Left forelimb (tissue), 1 donor: ENCODE measurements around the gene BTBD9.

Experiments
- DNase-seq: peaks from one replicate; pipeline ENCODE4 v3.0.0-alpha.2; 2018; ENCODE audit warnings: low spot score

BTBD9 gene

DNA sequence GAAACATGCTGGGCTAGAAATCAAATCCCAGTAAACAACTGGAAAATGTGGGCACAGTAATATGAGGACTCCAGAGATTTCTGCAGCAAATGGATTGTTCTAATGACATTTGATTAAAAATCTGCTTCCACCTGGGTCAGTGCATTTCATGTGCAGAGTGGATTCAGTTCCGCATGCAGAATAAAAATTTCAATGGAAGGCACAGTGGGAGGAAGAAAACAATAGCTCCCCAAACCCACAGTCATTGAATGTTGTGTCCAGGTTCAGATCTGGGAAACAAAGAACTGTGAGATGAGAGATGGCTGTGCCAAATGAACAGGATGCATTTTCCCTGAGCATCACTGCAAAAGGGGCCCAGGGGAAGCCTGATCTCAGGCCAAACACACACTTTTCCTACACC, 403.1 kb downstream of the BTBD9 start:
- DNase-seq, result no peak

DNA sequence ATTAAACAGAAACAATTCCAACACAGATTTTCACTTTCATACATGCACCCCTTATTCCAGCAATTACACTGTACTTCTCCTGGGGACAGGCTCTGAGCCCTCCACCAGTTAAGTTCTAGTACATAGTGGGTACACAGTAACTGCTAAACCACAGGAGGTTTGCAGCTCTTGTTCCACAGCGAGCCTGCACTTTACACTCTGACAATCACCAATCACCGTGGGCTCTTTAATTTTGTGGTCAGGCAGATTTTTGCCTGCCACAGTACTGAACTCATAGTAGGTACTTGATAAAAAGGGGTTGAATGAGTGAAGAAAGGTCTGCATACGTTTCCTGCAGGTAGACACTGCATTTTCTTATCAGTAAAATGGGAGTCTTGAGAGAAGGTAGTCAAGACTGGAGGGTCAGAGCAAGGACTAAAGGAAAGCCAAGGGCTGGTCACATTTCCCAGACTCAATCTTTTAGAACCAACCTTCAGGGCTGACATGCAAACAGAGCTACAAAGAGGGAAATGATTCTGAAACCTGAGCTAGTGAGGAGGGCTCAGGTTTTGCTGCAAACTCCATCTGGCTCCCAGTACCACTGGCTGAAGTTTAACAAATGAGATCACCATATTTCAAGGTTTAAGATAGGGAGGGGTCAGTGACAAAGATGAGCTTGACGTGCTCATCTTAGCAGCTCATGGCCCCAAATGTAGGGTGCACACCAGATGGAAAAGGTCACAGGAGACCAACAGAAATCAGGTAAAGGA, 404.6 kb downstream of the BTBD9 start:
- DNase-seq, result no peak

DNA sequence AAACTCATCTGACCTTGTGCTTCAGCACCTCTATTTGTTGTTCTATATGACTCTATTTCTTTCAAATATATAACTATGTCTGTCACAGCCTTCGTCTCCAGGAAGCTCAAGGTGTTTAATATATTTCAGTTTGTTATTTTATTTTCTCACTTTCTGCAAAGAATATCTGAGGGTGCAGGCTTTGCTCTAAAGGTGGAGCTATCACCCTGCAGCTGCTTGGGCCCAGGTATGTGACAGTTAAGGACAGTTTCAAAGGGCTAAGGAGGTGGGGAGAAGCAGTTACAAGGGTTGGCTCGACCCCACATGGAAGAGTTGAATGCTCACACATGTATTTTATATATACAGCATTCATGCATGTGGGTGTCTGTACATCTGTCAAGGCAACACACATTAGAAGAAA, 405.6 kb downstream of the BTBD9 start:
- no peak for DNase-seq

DNA sequence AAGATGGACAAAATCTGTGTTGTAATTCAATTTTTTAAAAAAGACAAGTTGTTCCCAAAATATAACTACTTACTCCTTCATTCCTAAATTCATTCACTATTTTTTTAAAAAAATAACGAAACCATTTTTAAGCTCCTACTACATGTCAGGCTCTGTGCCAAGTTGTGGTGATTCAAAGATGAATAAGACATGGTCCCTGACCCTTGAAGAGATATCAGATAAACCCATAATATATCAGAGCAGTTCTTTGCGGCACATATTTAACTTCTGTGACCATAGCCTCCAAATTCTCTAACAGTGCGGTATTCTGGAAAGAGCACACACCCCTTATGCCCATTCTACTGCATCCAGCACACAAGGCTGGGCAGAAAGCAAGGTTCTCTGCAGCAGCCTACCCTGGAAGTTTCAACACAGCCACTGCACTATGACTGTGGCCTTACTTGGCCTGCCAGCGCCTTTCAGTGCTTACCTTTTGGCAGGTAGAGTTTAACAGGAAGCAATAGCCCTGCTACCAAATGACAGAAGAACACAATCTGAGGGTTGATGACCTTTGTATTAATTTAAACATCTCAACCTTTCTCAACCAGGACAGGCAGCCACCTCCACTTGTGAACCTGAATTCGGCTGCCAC, 406.5 kb downstream of the BTBD9 start:
- DNase-seq, result no peak

DNA sequence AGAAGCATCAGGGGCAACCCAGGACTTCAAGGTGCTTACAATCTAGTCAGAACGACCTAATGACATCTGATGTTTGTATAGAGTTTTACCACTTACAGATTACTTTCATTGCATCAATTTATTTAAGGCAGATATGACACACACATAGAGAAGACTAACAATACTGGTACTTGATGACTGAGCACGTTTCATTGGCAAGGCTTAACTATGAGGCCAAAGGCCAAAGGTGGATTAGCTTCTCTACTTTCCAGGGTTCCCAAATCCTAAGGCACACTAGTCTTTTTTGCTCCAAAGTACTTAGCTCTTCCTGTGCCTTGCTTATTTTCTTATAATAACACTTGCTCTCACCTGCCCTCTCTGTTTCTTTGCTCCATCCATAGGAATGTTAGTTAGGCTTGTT, 414.0 kb downstream of the BTBD9 start:
- no peak for DNase-seq

DNA sequence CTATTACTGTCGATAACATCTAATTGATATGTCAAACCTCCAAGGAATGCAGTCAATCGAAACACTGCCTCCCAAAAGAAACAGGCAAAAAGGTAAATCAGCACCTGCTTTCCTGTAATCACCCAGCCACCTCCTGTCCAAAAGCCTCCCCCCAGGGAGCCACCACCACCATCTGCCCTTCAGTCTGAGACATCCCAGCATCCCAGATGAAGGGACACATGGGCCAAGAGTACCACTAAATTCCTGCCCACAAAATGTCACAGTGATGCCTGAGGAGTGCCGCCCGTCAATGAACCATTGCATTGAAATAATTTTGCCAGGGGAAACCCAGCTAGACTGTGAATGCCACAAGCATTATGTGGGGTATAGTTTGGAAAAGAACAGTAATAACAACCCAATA, 418.5 kb downstream of the BTBD9 start:
- no peak for DNase-seq

DNA sequence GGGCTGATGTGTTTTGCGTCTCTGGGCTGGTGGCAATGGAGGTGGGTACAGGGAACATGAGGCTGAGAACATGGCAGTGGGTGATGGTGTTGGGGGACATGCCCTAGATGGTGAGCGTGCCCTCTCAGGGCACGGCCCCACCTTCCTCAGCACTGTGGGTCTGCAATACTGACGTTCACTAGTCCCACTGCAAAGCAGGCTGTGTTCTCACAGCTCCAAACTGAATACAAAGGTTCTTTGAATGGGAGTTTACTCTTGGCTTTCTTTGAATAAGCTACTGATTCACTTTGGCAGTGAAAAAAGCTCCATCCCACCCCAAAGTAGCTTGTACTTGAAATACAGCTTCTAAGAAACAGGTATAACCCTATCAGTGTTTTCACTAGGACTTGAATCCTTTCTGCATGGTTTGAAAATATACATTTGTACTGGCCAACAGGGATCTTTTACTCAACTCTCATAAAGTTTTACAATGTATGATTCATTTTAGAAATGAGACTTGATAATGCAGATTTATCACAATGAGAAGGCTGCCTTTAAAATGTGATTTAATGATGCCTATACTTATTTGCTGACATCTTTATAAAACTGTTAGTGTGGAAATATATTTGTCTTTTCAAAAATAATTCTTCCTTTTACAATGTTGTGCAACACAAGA, 419.5 kb downstream of the BTBD9 start:
- no peak for DNase-seq

DNA sequence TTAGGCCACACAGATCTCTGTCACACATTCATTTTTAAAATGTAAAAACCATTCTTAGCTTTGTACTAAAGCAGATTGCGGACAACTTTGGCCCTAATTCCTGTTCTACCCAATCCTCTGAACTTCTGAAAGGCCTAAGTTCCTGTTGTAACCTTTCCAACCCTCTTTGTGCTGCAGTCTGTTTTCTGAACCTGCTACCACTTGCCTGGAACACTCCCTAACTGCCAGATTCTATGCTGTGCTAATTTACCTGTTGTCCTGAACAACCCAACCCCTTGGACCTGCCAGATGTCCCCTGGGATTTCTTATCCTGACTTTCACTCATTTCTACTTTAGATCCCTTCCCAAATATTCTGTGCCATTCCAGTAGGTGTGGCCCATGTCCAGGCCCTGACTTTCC, 421.5 kb downstream of the BTBD9 start:
- no peak for DNase-seq

DNA sequence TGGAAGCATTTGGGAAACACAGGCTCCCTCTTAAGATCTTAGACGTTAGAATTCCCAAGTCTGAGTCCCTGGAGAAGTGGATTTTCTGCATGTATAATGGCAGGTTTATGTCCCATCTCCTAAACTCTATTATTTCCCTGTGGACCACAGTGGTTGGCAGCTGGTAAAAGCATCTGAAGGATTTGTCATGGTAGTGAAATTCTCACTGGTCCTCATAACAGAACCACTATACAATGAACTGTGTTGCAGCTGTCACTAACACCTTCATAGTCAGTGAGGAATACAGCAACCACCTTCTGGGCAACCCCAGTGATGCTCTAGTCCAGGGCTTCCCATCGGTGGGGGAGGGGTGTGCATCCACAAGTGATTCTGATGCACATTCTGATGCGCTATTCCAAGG, 423.3 kb downstream of the BTBD9 start:
- no peak for DNase-seq

DNA sequence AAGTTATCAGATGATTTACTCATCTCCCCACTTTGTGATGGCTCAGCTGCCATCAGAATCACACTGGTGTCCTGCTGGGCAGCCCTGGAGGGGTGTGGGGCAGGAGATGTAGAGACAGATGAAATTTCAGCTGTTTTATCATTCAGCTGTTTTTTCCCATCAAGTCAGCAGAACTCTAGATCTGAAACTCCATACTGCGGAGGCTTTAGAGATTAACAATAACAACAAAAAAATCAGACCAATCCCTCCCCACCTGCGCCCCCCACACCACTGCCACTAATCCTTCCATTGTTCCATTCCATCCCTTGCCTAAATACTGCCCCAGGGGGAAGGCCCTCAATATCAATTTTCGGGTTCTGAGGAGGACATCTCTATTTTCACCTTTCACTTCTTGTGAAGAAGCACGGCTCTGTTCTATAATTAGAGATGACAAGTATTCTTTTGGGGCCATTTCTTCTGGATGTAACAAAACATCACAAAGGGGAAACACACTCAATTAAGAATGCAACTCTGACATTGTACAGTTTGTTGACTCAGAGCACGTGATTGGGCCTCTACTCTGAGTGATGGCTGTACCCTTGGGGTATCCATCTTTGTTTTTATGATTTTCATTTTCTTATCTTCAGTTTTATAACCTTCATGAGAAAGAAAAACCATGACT, 423.9 kb downstream of the BTBD9 start:
- DNase-seq, result no peak

DNA sequence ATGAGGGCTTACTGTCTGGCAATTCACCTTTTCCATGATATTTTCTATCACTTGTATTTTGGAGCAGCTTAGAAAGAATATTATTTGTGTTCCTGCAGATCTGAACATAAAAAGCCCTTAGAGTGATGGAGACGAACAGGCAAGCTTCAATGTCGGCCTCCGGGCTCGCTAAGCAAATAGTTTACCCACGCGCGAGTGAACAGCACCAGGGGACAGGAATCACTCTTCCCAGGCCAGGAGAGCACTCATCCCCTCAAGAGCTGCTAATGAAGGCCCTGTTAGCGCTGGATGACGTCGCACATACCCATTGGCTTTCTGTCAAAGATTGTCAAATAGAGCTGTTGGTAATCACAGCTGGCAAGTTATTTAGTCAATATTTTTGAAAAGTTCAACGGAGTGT, 424.5 kb downstream of the BTBD9 start:
- DNase-seq, result no peak

DNA sequence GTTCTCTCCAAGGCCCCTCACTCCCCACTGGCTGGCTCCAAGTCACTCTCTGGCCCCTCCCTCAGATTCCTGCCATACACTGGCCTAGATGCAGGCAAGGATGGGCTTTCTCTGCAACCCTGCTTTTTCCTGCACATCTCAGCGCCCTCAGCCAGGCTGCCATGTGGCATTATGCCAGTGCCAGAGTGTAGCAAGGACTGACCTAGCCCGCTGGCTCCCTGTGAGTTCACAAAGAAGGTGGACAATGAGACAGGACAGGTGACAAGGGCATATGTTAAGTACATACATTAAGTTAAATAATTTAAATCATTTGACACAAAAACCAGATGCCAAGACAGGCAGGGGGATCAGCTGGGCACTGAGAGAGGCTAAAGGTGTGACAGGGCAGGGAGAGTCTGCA, 425.6 kb downstream of the BTBD9 start:
- no peak for DNase-seq

DNA sequence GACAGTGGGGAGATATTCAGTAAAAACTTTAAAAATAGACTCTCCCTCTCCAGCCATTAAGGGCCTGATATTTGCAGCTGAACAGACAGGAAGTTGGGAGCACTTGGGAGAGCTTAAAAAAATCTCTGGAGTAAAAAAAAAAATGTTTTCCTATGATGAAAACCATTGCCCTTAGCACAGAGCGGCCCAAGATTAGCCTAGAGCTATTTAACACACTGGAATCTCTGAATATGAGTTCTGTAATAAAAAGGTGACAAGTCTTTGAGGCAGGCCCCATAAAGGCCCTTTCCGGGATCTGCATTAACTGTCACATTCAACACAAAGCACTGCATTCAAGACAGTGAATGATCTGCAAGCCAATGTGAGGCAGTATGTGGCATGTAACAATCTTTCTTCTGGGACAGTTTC, 426.5 kb downstream of the BTBD9 start:
- no peak for DNase-seq

DNA sequence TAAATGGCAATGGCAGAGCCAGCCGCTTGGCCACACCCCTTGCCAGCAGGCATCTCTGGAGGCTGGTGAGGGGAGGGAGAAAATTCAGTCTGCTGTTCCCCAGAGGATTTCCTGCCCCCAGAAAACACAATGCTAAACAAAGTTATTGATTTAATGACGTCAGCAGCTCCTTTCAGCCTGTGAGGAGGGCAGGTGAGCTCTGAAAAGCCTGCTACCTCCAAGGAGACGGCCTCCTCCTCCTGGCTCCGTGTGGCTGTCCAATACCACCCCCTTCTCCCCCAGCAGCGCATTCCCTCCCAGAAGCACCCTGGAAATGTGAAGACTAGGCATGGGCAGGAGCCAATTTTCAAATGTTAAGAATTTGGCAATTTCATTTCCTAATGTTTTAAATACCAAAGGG, 427.1 kb downstream of the BTBD9 start:
- no peak for DNase-seq

DNA sequence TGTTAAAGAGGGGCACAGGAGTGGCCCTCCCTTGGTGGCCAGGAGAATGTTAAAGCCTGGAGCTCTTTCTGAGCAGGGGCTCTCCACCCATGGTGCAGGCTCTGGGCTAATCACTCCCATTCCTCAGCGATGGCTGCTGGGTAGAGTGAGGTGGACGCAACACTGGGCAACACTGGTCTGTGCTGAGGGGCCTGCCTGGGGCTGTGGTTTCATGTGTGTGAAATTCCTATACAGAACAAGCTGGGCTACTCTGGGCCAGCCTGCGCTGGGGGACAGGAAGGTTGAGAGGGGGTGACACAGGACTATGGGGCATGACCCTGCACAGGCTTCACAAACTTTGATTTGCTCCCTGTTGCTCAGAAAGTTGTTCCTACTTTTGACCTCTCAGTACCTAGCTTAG, 427.6 kb downstream of the BTBD9 start:
- DNase-seq, result no peak

DNA sequence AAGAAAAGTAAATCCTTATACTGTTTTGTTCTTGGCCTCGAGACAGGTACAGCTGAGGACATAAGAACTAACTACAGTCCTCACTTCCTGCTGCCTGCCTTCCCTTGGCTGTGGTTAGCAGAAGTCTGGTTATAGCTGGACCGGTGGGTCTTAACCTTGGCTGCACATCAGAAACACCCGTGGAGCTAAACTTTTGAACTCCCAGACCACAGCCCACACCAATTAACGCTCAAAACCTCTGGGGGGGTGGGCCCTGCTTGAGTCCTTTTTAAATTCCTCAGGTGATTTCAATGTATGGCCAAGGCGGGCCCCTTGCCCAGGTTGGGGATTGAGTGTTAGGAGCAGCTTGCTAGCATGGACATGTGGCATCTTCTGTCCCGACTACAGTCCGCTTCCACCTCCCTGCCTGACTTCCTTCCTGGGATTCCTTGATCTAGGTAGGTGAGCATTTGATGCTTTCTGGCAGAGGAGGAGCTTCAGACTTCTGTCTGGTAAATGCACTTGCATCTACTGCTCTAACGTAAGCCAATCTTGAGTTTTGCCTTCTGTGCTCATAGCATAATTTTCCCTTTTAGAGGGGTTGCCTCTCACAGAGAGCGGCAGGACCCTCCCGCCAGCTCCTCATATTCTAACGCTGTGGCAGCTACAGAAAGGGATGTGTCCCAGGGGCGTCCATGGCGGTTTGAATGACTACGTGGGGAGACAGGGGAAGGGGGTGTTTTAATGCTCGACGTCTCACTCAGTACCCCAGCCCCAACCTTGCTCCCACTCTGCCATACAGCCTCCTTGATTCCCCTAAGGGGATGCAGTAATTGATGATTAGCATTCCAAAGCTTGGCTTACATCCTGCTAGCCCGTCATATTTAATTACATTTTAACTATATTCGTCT, 430.1 kb downstream of the BTBD9 start:
- no peak for DNase-seq

DNA sequence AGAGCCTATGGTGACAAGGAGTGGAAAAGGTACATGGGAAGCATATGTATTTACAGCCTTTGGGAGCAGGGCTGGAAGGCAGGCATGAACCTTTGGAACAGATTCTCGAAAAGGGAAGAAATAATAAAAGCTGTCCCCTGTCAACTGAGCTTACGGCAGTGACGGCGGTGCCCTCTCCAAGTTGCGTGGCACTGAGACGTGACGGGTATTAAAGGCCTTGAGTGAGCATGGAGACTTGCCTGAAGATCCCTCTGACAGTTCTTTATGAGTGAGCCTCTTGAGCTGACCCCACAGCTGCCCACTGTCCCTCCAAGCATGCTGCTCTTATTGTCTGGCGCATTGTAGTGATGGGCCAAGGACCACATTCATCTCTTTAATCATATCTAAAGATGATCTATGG, 431.7 kb downstream of the BTBD9 start:
- no peak for DNase-seq

DNA sequence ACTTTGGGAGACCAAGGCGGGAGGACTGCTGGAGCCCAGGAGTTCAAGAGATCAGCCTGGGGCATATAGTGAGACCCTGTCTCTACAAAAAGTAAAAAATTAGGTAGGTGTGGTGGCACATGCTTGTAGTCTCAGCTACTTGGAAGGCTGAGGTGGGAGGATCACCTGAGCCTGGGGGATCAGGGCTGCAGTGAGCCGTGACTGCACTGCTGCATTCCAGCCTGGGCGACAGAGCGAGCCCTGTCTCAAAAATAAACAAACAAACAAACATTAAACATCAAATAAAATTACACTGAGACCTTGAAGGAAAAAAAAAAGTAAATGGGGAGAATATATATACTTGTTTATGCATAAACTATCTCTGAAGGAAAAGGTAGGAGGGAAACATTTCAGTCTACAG, 432.4 kb downstream of the BTBD9 start:
- no peak for DNase-seq

DNA sequence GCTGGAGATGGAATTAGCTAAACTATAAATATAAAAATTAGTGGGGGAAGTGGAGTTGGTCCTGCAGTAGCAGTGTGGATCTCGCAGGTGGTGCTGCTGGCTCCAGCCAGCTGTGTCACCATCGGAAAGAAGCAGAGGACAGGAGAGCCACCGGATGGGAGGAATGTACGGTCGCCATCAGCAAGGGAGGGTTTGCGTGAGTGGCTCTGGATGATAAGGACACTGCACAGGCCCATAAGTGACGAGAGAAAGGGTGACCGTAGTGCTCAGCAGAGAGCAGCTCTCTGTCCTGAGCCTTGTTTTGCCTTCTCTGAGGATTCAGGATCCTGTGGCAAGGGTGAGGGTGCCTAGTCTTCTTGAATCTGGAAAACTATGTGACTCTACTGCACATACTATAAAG, 441.5 kb downstream of the BTBD9 start:
- DNase-seq, result no peak

DNA sequence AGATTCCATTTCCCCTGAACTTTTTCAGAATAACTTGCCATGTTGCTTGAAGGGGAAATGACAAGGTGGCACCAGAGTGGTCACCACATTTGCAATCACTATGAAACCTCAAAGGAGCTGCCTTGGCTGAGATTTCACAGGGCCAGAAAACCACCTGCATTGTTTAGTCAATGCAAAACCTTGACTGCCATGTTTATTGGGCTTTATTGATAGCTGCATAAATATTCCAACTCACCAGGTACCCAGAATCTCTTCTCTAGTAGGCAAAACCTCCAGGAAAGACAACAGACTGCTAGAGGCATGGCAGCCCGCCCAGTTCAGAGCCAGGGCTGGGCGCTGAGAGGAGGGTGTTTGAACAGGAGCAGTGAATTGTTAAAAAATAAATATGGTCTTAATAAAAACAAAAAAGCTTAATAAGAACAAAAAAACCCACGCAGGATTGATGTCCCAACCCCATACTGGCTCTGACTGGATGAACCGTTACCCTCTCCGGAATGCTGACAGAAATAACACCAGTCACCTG, 444.6 kb downstream of the BTBD9 start:
- no peak for DNase-seq

DNA sequence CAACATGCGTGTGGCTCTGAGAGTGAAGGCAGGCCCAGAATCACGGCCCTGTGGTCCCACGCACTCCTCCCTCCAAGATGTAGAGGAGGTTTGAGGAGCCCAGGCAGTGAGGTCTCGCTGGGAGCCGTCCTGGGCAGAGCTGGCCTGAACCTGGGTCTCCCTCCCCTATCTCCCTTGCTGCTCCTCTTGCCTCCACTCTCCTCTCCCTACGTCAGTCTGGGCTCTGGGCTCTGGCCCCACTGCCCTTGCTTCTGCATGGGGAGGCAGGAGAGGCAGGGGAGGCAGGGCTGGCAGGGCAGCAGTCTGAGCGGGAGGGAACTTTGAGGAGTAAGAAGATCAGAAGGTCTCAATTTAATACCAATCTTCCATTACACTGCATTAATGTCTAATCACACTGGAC, 445.1 kb downstream of the BTBD9 start:
- no peak for DNase-seq

DNA sequence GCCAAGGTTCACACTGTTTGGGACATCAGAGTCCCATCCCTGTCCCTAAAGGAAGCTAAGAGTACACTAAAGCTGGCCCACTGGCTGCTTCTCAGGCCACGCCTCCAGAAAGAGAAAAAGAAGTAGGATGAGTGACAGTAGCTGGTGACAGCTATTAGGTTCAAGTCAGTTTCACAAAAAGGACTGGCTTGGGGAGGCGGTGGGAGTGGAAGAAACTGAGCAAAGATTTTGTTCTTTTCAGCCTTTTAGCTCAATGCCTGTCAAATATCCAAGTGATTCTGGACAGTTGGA, 445.5 kb downstream of the BTBD9 start:
- no peak for DNase-seq
